Memory B cell (primary cell): Measurements from ENCODE around the gene GPATCH2L.

ENCODE experiments used
- ATAC-seq: fragments of 150-1000 bp; cut with Tn5 transposase; 2 replicates; pipeline ENCODE4 v1.10.0; 2021; ENCODE audit warnings: low read depth, mild to moderate bottlenecking, moderate library complexity
- DNase-seq, 2 donors: peaks; one replicate each; pipeline ENCODE4 v3.0.0; 2022; ENCODE audit warnings: low spot score in 2 of 2
- H3K27ac Mint-ChIP-seq: one replicate; pipeline ENCODE4 v1.8.0; 2022; ENCODE audit warnings: mild to moderate bottlenecking, moderate library complexity, mixed read lengths
- H3K27me3 Mint-ChIP-seq: one replicate; pipeline ENCODE4 v1.8.0; 2022; ENCODE audit warnings: mixed read lengths
- H3K36me3 Mint-ChIP-seq: one replicate; pipeline ENCODE4 v1.8.0; 2022; ENCODE audit warnings: mild to moderate bottlenecking, mixed read lengths
- H3K4me1 Mint-ChIP-seq: one replicate; pipeline ENCODE4 v1.8.0; 2022; ENCODE audit warnings: mixed read lengths
- H3K4me3 Mint-ChIP-seq: one replicate; pipeline ENCODE4 v1.8.0; 2022; ENCODE audit warnings: mild to moderate bottlenecking, moderate library complexity, mixed read lengths
- H3K9me3 Mint-ChIP-seq: one replicate; pipeline ENCODE4 v1.8.0; 2022; ENCODE audit warnings: mixed read lengths

GPATCH2L gene

GRCh38 chr14:76236172-76237130 is 84.7 kb downstream of the GPATCH2L start:
- Mint-ChIP-seq H3K27me3 (no peaks in the 10 kb centered on the region), H3K4me1 (peaks cover 5% of the 10 kb centered on the region), H3K36me3 (peaks cover 15% of the 10 kb centered on the region), H3K9me3 (peaks cover 6% of the 10 kb centered on the region), H3K27ac (no peak overlapping the region), H3K4me3 (no peak overlapping the region)
- DNase-seq (no peak), ATAC-seq (no peak)

GRCh38 chr14:76237349-76237990 is 85.7 kb downstream of the GPATCH2L start:
- peaks cover 15% of the 10 kb centered on the region for H3K36me3 Mint-ChIP-seq
- H3K27me3 Mint-ChIP-seq, result no peaks in the 10 kb centered on the region
- DNase-seq (no peak), ATAC-seq (no peak)
- H3K9me3 Mint-ChIP-seq, result peaks cover 10% of the 10 kb centered on the region
- H3K4me1 Mint-ChIP-seq, result peaks cover 5% of the 10 kb centered on the region
- no peak overlapping the region for H3K4me3 Mint-ChIP-seq
- no peak overlapping the region for H3K27ac Mint-ChIP-seq

- no peaks in the 10 kb centered on the region for H3K4me1 Mint-ChIP-seq
- DNase-seq (no peak), ATAC-seq (no peak)
- no peak overlapping the region for H3K27ac Mint-ChIP-seq
- peaks cover 16% of the 10 kb centered on the region for H3K9me3 Mint-ChIP-seq
- H3K27me3 Mint-ChIP-seq, result peaks cover 2% of the 10 kb centered on the region
- H3K4me3 Mint-ChIP-seq, result no peak overlapping the region
- peaks cover 4% of the 10 kb centered on the region for H3K36me3 Mint-ChIP-seq
Measured at GRCh38 chr14:76245097-76245496, 93.4 kb downstream of the GPATCH2L start.

DNA sequence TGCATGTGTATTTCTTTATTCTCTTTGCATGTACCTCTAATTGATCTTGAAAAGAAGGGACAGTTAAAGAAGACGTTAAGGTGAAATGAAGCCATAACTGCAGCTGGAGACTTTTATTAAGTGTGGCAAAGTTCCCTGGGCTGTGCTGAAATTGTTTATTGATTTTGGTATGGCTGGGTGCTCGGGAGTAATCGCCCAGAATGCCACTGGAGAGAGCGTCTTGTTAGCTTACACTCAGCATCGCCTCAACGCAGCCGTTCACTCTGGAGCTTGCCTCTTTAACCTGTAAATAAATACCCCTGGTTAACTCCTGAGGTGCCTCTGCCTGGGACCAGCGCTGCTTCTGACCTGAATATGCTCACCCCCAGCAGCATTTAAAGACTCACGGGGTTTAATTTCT is 98.6 kb downstream of the GPATCH2L start:
- ATAC-seq (no peak), DNase-seq (no peak)
- no peaks in the 10 kb centered on the region for H3K9me3 Mint-ChIP-seq
- no peak overlapping the region for H3K4me3 Mint-ChIP-seq
- no peak overlapping the region for H3K27ac Mint-ChIP-seq
- H3K27me3 Mint-ChIP-seq, result peaks cover 4% of the 10 kb centered on the region
- no peaks in the 10 kb centered on the region for H3K4me1 Mint-ChIP-seq
- no peaks in the 10 kb centered on the region for H3K36me3 Mint-ChIP-seq

DNA sequence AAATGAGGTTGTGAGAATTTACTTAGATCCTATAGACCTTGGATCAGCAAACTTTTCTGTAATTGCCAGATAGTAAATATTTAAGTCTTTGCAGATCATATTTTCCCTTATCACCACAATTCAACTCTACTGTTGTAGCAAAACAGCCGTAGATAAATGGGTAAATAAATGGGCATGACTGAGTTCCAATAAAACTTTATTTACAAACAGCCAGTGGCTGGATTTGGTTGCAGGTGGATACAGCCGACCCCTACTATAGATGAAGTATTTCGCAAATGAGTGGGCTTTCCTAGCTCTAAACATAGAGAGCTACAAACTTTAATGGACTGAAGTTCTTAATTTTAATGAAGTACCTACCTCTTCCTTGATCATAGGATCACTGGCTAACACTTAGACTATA is 100.7 kb downstream of the GPATCH2L start:
- DNase-seq (no peak), ATAC-seq (no peak)
- H3K4me3 Mint-ChIP-seq, result no peak overlapping the region
- H3K36me3 Mint-ChIP-seq, result no peaks in the 10 kb centered on the region
- no peak overlapping the region for H3K27ac Mint-ChIP-seq
- no peaks in the 10 kb centered on the region for H3K4me1 Mint-ChIP-seq
- H3K27me3 Mint-ChIP-seq, result peaks cover 4% of the 10 kb centered on the region
- H3K9me3 Mint-ChIP-seq, result no peaks in the 10 kb centered on the region

DNA sequence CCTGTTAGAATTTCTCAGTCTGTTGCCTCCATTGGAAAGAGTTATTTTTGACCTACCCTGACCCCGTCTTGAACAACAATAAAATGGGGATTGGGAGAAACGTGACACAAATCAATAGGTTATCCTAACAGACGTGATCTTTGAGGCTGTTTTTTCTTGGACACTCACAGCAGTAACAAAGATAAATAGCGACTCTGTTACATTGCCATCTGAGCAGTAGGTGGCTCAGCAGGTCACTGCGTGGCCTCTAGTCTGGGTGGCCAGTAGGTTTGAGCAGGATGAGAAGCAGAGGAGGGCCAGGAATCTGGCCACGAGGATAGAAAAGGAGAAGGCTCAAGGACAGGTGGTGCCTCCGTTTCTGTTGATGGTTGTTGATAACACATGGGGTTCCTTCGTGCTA is 101.4 kb downstream of the GPATCH2L start:
- no peak overlapping the region for H3K4me3 Mint-ChIP-seq
- no peaks in the 10 kb centered on the region for H3K4me1 Mint-ChIP-seq
- peaks cover 4% of the 10 kb centered on the region for H3K27me3 Mint-ChIP-seq
- H3K27ac Mint-ChIP-seq, result no peak overlapping the region
- ATAC-seq (no peak), DNase-seq (no peak)
- no peaks in the 10 kb centered on the region for H3K36me3 Mint-ChIP-seq
- H3K9me3 Mint-ChIP-seq, result no peaks in the 10 kb centered on the region

- Mint-ChIP-seq H3K4me1 (no peaks in the 10 kb centered on the region), H3K36me3 (no peaks in the 10 kb centered on the region), H3K27me3 (peaks cover 2% of the 10 kb centered on the region), H3K27ac (no peak overlapping the region), H3K9me3 (no peaks in the 10 kb centered on the region), H3K4me3 (no peak overlapping the region)
- DNase-seq, result no peak
- no peak for ATAC-seq
Measured at GRCh38 chr14:76256545-76256944, 104.8 kb downstream of the GPATCH2L start.

GRCh38 chr14:76257111-76257803 is 105.5 kb downstream of the GPATCH2L start:
- H3K36me3 Mint-ChIP-seq, result no peaks in the 10 kb centered on the region
- H3K9me3 Mint-ChIP-seq, result no peaks in the 10 kb centered on the region
- no peak for DNase-seq

DNA sequence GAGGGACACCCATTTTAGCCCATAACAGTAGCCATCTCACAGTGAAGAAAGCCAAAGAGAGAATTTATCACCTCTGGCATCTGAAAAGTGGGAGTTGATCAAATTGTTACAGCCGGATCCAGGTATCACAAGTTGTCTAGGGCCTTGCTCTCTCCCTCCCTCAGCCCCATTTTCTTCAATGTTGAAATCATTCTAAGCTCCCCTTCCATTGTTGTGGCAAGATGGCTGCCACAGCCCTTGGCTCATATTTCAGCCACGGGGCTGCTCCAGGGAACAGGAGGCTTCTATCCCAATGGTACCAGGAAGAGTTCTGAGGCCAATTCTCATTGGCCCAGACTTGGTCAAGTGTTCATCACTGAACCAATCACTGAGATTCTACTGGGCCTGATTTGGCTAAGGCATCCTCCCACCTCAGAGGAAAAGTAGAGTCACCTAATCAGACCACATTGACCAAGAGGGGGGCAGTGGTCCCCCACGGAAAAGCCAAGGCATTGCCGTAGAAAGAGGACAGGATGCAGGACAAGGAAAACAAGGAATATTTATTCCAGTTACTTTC is 106.2 kb downstream of the GPATCH2L start:
- peaks cover 2% of the 10 kb centered on the region for H3K27me3 Mint-ChIP-seq
- no peak overlapping the region for H3K4me3 Mint-ChIP-seq
- DNase-seq, result no peak
- no peaks in the 10 kb centered on the region for H3K36me3 Mint-ChIP-seq
- no peak for ATAC-seq
- no peaks in the 10 kb centered on the region for H3K4me1 Mint-ChIP-seq
- no peak overlapping the region for H3K27ac Mint-ChIP-seq
- H3K9me3 Mint-ChIP-seq, result no peaks in the 10 kb centered on the region

More at GRCh38 chr14:76257111-76257803, 105.5 kb downstream of the GPATCH2L start:
- H3K4me1 Mint-ChIP-seq, result no peaks in the 10 kb centered on the region
- H3K4me3 Mint-ChIP-seq, result no peak overlapping the region
- no peak overlapping the region for H3K27ac Mint-ChIP-seq
- peaks cover 2% of the 10 kb centered on the region for H3K27me3 Mint-ChIP-seq
- no peak for ATAC-seq

GRCh38 chr14:76259029-76259735 is 107.5 kb downstream of the GPATCH2L start:
- Mint-ChIP-seq H3K9me3 (no peaks in the 10 kb centered on the region), H3K4me1 (no peaks in the 10 kb centered on the region), H3K4me3 (no peak overlapping the region), H3K27me3 (peaks cover 6% of the 10 kb centered on the region), H3K27ac (no peak overlapping the region), H3K36me3 (no peaks in the 10 kb centered on the region)
- no peak for ATAC-seq
- no peak for DNase-seq

DNA sequence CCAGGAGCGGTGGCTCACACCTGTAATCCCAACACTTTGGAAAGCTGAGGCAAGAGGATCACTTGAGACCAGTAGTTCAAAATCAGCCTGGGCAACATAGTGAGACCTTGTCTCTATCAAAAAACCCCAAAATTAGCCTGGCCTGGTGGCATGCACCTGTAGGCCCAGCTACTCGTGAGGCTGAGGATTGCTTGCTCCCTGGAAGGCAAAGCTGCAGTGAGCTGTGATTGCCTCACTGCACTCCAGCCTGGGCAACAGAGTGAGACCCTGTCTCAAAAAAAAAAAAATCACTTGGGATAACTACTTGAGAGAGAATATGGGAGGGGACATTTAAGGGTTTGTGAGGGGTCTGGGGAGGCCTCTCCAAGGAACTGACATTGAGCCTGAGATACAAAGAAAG is 109.0 kb downstream of the GPATCH2L start:
- ATAC-seq (no peak), DNase-seq (no peak)
- Mint-ChIP-seq H3K27me3 (peaks cover 12% of the 10 kb centered on the region), H3K4me1 (no peaks in the 10 kb centered on the region), H3K27ac (no peak overlapping the region), H3K36me3 (no peaks in the 10 kb centered on the region), H3K9me3 (no peaks in the 10 kb centered on the region), H3K4me3 (no peak overlapping the region)

GRCh38 chr14:76261371-76261811 is 109.7 kb downstream of the GPATCH2L start:
- Mint-ChIP-seq H3K4me1 (no peaks in the 10 kb centered on the region), H3K36me3 (no peaks in the 10 kb centered on the region), H3K27me3 (peaks cover 16% of the 10 kb centered on the region), H3K9me3 (no peaks in the 10 kb centered on the region), H3K4me3 (no peak overlapping the region), H3K27ac (no peak overlapping the region)
- ATAC-seq, result no peak
- DNase-seq, result no peak

DNA sequence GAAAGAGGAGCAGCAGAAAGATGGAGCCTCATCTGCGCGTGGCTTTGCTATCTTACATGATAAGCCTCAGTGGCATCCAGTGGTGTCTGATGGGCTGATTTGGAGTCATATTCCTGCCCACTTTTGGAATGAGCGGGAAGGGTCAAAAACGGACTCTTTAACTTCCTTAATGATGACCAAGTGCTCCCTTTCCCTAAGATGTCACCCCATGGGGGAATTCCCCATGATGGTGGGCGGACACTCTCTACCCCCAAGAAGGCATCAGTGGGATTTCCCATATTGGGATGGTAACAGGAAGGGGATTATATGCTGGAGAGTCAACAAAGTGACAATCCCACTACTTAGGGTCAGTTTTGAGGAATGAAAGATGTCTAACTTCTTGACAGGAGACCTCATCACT is 110.9 kb downstream of the GPATCH2L start:
- H3K9me3 Mint-ChIP-seq, result no peaks in the 10 kb centered on the region
- H3K27me3 Mint-ChIP-seq, result peaks cover 16% of the 10 kb centered on the region
- H3K27ac Mint-ChIP-seq, result no peak overlapping the region
- ATAC-seq, result no peak
- H3K36me3 Mint-ChIP-seq, result no peaks in the 10 kb centered on the region
- no peak for DNase-seq
- no peak overlapping the region for H3K4me3 Mint-ChIP-seq
- no peaks in the 10 kb centered on the region for H3K4me1 Mint-ChIP-seq
